ENCODE results near the gene SBNO1.
A peak's percentile ranks its signal among the peaks of the same experiment; 100 is the strongest.
"Not testable (repeated sequence)": the region's sequence is repeated elsewhere in the genome, so short reads cannot be mapped to it uniquely, and the experiment has no call there.

Gene SBNO1

GRCh38 chr12:123337070-123337469 is 27.6 kb downstream of the SBNO1 start:
- no peak for DNase-seq

- DNase-seq: no peak
These were observed 28.1 kb downstream of the SBNO1 start for GRCh38 chr12:123336530-123336929.

GRCh38 chr12:123335490-123335889 is 29.2 kb downstream of the SBNO1 start:
- DNase-seq: no peak

- no peak for DNase-seq
These were observed 34.8 kb downstream of the SBNO1 start for GRCh38 chr12:123329799-123330198.

GRCh38 chr12:123319826-123320225 is 44.8 kb downstream of the SBNO1 start:
- DNase-seq: no peak

GRCh38 chr12:123319273-123319672 is 45.4 kb downstream of the SBNO1 start:
- no peak for DNase-seq

GRCh38 chr12:123313046-123313445 is 51.6 kb downstream of the SBNO1 start:
- DNase-seq: not testable (repeated sequence)

- no peak for DNase-seq
These were observed 58.4 kb downstream of the SBNO1 start for GRCh38 chr12:123306200-123306599.

GRCh38 chr12:123305136-123305535 is 59.5 kb downstream of the SBNO1 start:
- no peak for DNase-seq

GRCh38 chr12:123293178-123293760 is 71.4 kb downstream of the SBNO1 start:
- no peak for DNase-seq

GRCh38 chr12:123289911-123290310 is 74.7 kb downstream of the SBNO1 start:
- DNase-seq: no peak

GRCh38 chr12:123288751-123289346 is 75.8 kb downstream of the SBNO1 start:
- no peak for DNase-seq

GRCh38 chr12:123286652-123287373 is 77.8 kb downstream of the SBNO1 start:
- peak; percentile 93 for DNase-seq

GRCh38 chr12:123284669-123285068 is 80.0 kb downstream of the SBNO1 start:
- no peak for DNase-seq

- no peak for DNase-seq
These were observed 81.2 kb downstream of the SBNO1 start for GRCh38 chr12:123283461-123283860.

- DNase-seq: no peak
These were observed 82.5 kb downstream of the SBNO1 start for GRCh38 chr12:123282111-123282510.

GRCh38 chr12:123280971-123281370 is 83.7 kb downstream of the SBNO1 start:
- no peak for DNase-seq

GRCh38 chr12:123278101-123278627 is 86.5 kb downstream of the SBNO1 start:
- no peak for DNase-seq

- DNase-seq: no peak
These were observed 91.5 kb downstream of the SBNO1 start for GRCh38 chr12:123273166-123273565.

GRCh38 chr12:123271001-123271668 is 93.5 kb downstream of the SBNO1 start:
- DNase-seq: no peak

- peak; percentile 31 for DNase-seq
These were observed 94.2 kb downstream of the SBNO1 start for GRCh38 chr12:123270214-123271000.

- DNase-seq: no peak
These were observed 94.8 kb downstream of the SBNO1 start for GRCh38 chr12:123269896-123270213.

- DNase-seq: peak; percentile 76
These were observed 95.2 kb downstream of the SBNO1 start for GRCh38 chr12:123269395-123269892.
